Lower lobe of right lung (tissue), 2 donors: Measurements from ENCODE around the gene BOD1L1. TPM values are rescaled to one million over a fixed set of nuclear protein-coding genes. Genes with fewer than 3 reads are reported as not detected.

ENCODE experiments used
- ATAC-seq, 2 donors: fragments of 200-7000 bp; cut with Tn5 transposase; one replicate each; pipeline ENCODE4 v1.9.1; 2020 to 2022; ENCODE audit warnings: mild to moderate bottlenecking in 2 of 2, moderate library complexity in 2 of 2
- DNase-seq: peaks from one replicate; pipeline ENCODE4 v3.0.0-alpha.2; 2020
- H3K27ac ChIP-seq: fragments of 200-600 bp; one replicate; pipeline ENCODE4 v1.8.0; 2022
- H3K27me3 ChIP-seq: fragments of 200-600 bp; one replicate; pipeline ENCODE4 v1.8.0; 2022; ENCODE audit warnings: low read depth
- H3K36me3 ChIP-seq: fragments of 200-600 bp; one replicate; pipeline ENCODE4 v1.8.0; 2022; ENCODE audit warnings: mild to moderate bottlenecking
- H3K4me1 ChIP-seq: fragments of 200-600 bp; one replicate; pipeline ENCODE4 v1.8.0; 2022
- H3K4me3 ChIP-seq: fragments of 200-600 bp; one replicate; pipeline ENCODE4 v1.8.0; 2022; ENCODE audit warnings: mild to moderate bottlenecking
- H3K9me3 ChIP-seq: fragments of 200-600 bp; one replicate; pipeline ENCODE4 v1.8.0; 2022
- intact Hi-C: fragments of 100-400 bp; cut with DNase I; formaldehyde crosslinking; loops from one replicate; pipeline ENCODE4 v1.11.0; 2022
- total RNA-seq: library from RNA; stranded (reverse); fragmentation: NEBNext Ultra II Directional; extraction: Animal tissue kit (Norgen Biotek cat#: 25700); gene quantifications from one replicate; pipeline ENCODE4 v1.2.1, GENCODE V29; 2021
- TF ChIP-seq, protein P1 (sequence below): fragments of 200-600 bp; IDR thresholded peaks from one replicate; pipeline ENCODE4 v1.8.0; 2022; ENCODE audit warnings: antibody characterized with exemption, mild to moderate bottlenecking
- donor health status: DM: no; HTN: yes; CAD: no; lungs with severe emphysema.

Gene BOD1L1
- total RNA-seq, 1 donor from 2014 or later: 42.7 TPM

DNA sequence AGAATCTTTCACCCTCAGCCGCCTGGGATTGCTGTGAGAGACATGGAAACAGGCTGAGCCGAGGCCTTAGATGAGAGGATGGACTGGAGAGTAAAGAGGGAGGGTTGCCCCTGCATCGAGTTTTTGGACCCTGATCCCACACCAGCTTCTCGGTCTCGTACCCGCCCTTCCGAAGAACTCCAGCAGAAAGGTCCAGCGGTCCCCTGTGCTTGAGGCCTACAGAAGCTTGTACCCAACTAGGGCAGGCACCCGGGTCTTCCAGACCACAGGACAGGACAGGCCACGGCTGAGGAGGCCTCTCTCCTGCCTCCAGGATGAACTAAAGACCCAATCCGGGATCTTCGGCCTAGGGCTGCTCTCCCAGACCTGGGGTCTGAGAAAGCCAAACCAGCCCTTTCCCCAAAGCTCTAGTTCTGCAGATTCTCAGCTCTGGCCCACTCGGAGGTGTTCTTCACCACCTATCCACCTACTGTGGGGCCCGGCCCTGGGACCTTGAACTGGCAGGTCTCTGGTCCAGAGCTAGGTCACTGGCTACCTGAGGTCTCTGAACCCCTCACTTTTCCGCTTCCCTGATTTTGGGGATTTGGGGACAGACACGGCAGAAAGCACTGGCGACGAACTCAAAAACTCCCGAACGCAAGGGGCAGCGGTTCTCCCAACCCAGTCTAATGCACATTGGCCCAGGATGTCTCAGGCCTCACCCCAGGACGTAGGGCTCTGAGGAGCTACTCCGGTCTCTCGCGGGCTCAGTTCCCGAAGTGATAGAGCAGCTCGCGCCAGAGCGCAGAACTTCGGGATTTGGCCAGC is 84.3 kb downstream of the BOD1L1 start:
- ATAC-seq: no peak

DNA sequence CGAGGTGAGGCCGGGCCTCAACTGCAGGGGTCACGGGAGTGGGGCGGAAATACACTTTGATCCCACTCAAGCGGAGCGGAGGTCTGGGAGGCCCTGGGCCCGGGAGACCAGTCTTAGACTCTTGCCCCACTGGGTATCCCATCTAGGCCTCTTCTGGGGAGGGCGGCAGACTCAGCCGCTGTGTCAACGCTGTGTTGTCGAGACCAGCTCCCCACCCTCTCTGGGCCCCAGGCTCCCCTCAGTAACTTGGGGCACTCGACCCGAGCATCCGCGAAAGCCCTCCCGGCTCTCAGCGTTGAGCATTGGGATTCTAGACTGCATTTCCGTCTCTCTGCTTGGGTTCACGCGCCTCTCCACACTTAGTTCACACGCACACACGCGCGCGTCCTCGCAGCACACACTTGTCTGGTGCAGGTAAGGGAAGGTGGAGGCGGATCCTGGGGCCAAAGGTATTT is 84.9 kb downstream of the BOD1L1 start:
- DNase-seq (no peak), ATAC-seq (no peak)
- Histone ChIP-seq H3K4me3 (peak overlapping the region; percentile 22), H3K27ac (no peak overlapping the region), H3K27me3 (peaks cover 100% of the 10 kb centered on the region), H3K4me1 (peaks cover 53% of the 10 kb centered on the region), H3K9me3 (no peaks in the 10 kb centered on the region), H3K36me3 (no peaks in the 10 kb centered on the region)
- TF ChIP-seq, protein P1, sequence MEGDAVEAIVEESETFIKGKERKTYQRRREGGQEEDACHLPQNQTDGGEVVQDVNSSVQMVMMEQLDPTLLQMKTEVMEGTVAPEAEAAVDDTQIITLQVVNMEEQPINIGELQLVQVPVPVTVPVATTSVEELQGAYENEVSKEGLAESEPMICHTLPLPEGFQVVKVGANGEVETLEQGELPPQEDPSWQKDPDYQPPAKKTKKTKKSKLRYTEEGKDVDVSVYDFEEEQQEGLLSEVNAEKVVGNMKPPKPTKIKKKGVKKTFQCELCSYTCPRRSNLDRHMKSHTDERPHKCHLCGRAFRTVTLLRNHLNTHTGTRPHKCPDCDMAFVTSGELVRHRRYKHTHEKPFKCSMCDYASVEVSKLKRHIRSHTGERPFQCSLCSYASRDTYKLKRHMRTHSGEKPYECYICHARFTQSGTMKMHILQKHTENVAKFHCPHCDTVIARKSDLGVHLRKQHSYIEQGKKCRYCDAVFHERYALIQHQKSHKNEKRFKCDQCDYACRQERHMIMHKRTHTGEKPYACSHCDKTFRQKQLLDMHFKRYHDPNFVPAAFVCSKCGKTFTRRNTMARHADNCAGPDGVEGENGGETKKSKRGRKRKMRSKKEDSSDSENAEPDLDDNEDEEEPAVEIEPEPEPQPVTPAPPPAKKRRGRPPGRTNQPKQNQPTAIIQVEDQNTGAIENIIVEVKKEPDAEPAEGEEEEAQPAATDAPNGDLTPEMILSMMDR: no peak
- intact Hi-C loops: loop anchor here (10.0 kb wide), 2 partner anchors 688 to 818 kb away; no protein-coding TSS in a partner anchor

More for the DNA sequence above, 84.3 kb downstream of the BOD1L1 start:
- intact Hi-C loops: loop anchor here (10.0 kb wide), 2 partner anchors 688 to 818 kb away; no protein-coding TSS in a partner anchor
- Histone ChIP-seq H3K36me3 (no peaks in the 10 kb centered on the region), H3K27ac (no peak overlapping the region), H3K9me3 (no peaks in the 10 kb centered on the region), H3K4me1 (peaks cover 58% of the 10 kb centered on the region), H3K4me3 (peak overlapping the region; percentile 65), H3K27me3 (peaks cover 100% of the 10 kb centered on the region)
- no peak for DNase-seq
- TF ChIP-seq, protein P1: no peak

DNA sequence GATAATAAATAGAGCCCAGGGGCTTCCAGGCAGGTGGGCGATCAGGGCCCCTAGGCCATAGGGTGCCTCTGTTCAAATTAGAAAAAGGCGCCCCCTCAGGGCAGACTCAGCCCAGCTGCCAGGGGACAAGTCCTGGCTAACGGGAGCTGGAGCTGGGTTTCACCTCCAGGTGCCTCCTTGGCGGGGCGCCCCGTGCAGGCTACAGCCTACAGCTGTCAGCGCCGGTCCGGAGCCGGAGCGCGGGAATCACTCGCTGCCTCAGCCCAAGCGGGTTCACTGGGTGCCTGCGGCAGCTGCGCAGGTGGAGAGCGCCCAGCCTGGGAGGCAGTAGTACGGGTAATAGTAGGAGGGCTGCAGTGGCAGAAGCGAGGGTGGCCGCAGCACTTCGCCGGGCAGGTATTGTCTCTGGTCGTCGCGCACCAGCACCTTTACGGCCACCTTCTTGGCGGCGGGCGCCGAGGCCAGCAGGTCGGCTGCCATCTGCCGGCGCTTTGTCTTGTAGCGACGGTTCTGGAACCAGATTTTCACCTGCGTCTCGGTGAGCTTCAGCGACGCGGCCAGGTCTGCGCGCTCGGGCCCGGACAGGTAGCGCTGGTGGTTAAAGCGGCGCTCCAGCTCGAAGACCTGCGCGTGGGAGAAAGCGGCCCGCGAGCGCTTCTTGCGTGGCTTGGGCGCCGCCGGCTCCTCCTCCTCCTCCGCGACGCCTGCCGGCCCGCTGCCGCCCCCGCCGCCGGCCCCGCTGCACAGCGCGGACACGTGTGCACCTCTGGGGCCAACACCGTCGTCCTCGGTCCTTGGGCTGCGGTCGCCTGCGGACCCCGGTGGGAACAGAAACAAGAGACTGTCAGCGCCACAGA is 85.6 kb downstream of the BOD1L1 start:
- H3K4me3 ChIP-seq: peak overlapping the region; percentile 22
- intact Hi-C loops: loop anchor here (10.0 kb wide), 2 partner anchors 687 to 817 kb away; no protein-coding TSS in a partner anchor
- H3K27ac ChIP-seq: no peak overlapping the region
- H3K27me3 ChIP-seq: peaks cover 100% of the 10 kb centered on the region
- DNase-seq (no peak), ATAC-seq (peak; percentile 16 to 27)
- TF ChIP-seq, protein P1: no peak
- H3K4me1 ChIP-seq: peaks cover 46% of the 10 kb centered on the region
- no peaks in the 10 kb centered on the region for H3K9me3 ChIP-seq
- H3K36me3 ChIP-seq: no peaks in the 10 kb centered on the region

DNA sequence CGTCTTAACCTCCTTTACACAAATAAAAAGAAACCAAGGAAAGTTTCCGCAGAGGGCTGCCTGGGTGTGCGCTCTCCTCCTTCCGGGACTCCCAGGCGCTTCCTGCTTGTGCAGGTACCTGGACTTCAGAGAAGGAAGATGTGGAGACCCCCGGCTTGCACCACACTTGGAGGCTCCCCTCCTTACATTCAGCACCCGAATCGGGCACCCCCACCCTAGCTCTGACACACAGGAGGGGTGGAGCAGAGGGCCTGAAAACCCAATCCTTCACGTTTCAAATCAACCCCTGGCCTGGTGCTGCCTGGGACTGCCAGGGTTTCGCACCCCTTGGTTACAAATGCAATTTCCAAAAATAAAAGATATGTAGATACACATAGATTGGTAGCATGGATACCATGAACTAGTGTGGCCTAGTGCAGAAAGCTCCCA is 86.3 kb downstream of the BOD1L1 start:
- TF ChIP-seq, protein P1: no peak

More for the DNA sequence above, 86.3 kb downstream of the BOD1L1 start:
- Histone ChIP-seq H3K27ac (no peak overlapping the region), H3K9me3 (no peaks in the 10 kb centered on the region), H3K27me3 (peaks cover 100% of the 10 kb centered on the region), H3K36me3 (no peaks in the 10 kb centered on the region), H3K4me1 (peaks cover 42% of the 10 kb centered on the region), H3K4me3 (no peak overlapping the region)
- DNase-seq (no peak), ATAC-seq (no peak)
- intact Hi-C loops: loop anchor here (10.0 kb wide), 2 partner anchors 686 to 816 kb away; no protein-coding TSS in a partner anchor
